ENCODE results near the gene TIMM17A. TPM values are rescaled to one million over a fixed set of nuclear protein-coding genes. Genes with fewer than 3 reads are reported as not detected.

The TIMM17A gene
- total and polyA plus RNA-seq, 2 of the 8 experiments (the other 6 are each of a cell fraction or from before 2014, with no cell fraction given), result 30.3 to 57.1 TPM

GRCh38 chr1:201982623-201983379 lies 27.5 kb downstream of the TIMM17A start, which contains the start of gene RNPEP (continued):
- TF ChIP-seq, protein P1, sequence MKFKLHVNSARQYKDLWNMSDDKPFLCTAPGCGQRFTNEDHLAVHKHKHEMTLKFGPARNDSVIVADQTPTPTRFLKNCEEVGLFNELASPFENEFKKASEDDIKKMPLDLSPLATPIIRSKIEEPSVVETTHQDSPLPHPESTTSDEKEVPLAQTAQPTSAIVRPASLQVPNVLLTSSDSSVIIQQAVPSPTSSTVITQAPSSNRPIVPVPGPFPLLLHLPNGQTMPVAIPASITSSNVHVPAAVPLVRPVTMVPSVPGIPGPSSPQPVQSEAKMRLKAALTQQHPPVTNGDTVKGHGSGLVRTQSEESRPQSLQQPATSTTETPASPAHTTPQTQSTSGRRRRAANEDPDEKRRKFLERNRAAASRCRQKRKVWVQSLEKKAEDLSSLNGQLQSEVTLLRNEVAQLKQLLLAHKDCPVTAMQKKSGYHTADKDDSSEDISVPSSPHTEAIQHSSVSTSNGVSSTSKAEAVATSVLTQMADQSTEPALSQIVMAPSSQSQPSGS (IDR thresholded peaks at IDR 0.05; ENCODE audit: low read length), result no peak
- TF ChIP-seq KDM1A (IDR thresholded peaks at IDR 0.05; ENCODE audit: borderline replicate concordance, low read length) (0 out of 2 replicates have a peak, but pooled peaks have one; percentile 13), SUZ12 (IDR thresholded peaks at IDR 0.05; ENCODE audit: low read length) (no peak), CTBP2 (IDR thresholded peaks at IDR 0.05; ENCODE audit: borderline replicate concordance, insufficient read depth, insufficient read length, low read length) (no peak), RAD21 (IDR thresholded peaks at IDR 0.05 in 1 of 2, conservative IDR thresholded peaks at IDR 0.05 in 1 of 2; ENCODE audit: low read depth in 2 of 2, low read length in 2 of 2) (no peak), CBX8 (IDR thresholded peaks at IDR 0.05; ENCODE audit: borderline replicate concordance, low read depth, low read length) (no peak), FOSL1 (IDR thresholded peaks at IDR 0.05; ENCODE audit: insufficient read depth, low read depth, low read length) (no peak), GABPA (IDR thresholded peaks at IDR 0.05; ENCODE audit: borderline replicate concordance, insufficient read depth, low read length) (no peak), MAX (IDR thresholded peaks at IDR 0.05) (no peak), PHF8 (conservative IDR thresholded peaks at IDR 0.05; ENCODE audit: low read depth, low read length) (peak; percentile 91), CHD1 (IDR thresholded peaks at IDR 0.05; ENCODE audit: low read depth, low read length) (no peak), TAF7 (optimal IDR thresholded peaks at IDR 0.05; ENCODE audit: borderline replicate concordance, low read depth, low read length) (peak; percentile 81), KDM5A (IDR thresholded peaks at IDR 0.05; ENCODE audit: low read length) (no peak), EP300 (IDR thresholded peaks at IDR 0.05; ENCODE audit: borderline replicate concordance in 1 of 2, low read depth in 2 of 2, low read length in 2 of 2) (0 out of 3 replicates have a peak, but pooled peaks of 1 of the 2 experiments have one; percentile 6), EGR1 (IDR thresholded peaks at IDR 0.05; ENCODE audit: borderline replicate concordance, low read depth, low read length) (0 out of 2 replicates have a peak, but pooled peaks have one; percentile 12), E2F6 (IDR thresholded peaks at IDR 0.05) (no peak), CEBPB (IDR thresholded peaks at IDR 0.05; ENCODE audit: low read depth, low read length) (no peak)
- TF ChIP-seq, protein P2, sequence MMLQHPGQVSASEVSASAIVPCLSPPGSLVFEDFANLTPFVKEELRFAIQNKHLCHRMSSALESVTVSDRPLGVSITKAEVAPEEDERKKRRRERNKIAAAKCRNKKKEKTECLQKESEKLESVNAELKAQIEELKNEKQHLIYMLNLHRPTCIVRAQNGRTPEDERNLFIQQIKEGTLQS (IDR thresholded peaks at IDR 0.05; ENCODE audit: insufficient read depth, low read depth, low read length), result no peak
